Neuronal stem cell (in vitro differentiated cells): ENCODE results near the gene TNIP1.

Experiments used
- DNase-seq: peaks from one replicate; pipeline ENCODE4 v3.0.0-alpha.2; 2013; ENCODE audit warnings: low spot score
- H2AFZ ChIP-seq: one replicate; pipeline ENCODE4 v1.6.1; 2013; ENCODE audit warnings: mild to moderate bottlenecking, low read length, inconsistent platforms
- H2AK5ac ChIP-seq: 2 replicates; pipeline ENCODE4 v1.6.1; 2013; ENCODE audit warnings: low read depth, mild to moderate bottlenecking, inconsistent platforms, low read length, moderate library complexity, mixed read lengths
- H2BK120ac ChIP-seq: 2 replicates; pipeline ENCODE4 v1.6.1; 2013; ENCODE audit warnings: low read depth, mild to moderate bottlenecking, inconsistent platforms, low read length, moderate library complexity, mixed read lengths
- H2BK12ac ChIP-seq: one replicate; pipeline ENCODE4 v1.6.1; 2013; ENCODE audit warnings: low read length, inconsistent platforms
- H2BK15ac ChIP-seq: 2 replicates; pipeline ENCODE4 v1.6.1; 2013; ENCODE audit warnings: mild to moderate bottlenecking, low read length, inconsistent platforms, mixed read lengths
- H2BK5ac ChIP-seq: one replicate; pipeline ENCODE4 v1.6.1; 2013; ENCODE audit warnings: inconsistent platforms, mild to moderate bottlenecking, low read length, moderate library complexity
- H3K14ac ChIP-seq: one replicate; pipeline ENCODE4 v1.6.1; 2013; ENCODE audit warnings: low read length, inconsistent platforms
- H3K18ac ChIP-seq: 2 replicates; pipeline ENCODE4 v1.6.1; 2013; ENCODE audit warnings: low read length, inconsistent platforms
- H3K23ac ChIP-seq: 2 replicates; pipeline ENCODE4 v1.6.1; 2013; ENCODE audit warnings: low read depth, mild to moderate bottlenecking, mixed read lengths, low read length, inconsistent platforms; ENCODE audit not compliant: poor library complexity
- H3K27ac ChIP-seq: replicated peaks from 3 replicates; pipeline ENCODE4 v1.5.1; 2013; ENCODE audit warnings: low read length, inconsistent platforms
- H3K27me3 ChIP-seq, 3 experiments: 2 replicates each; pipeline ENCODE4 v1.6.1; 2013; ENCODE audit warnings: low read length in 3 of 3, mild to moderate bottlenecking in 2 of 3, inconsistent platforms in 1 of 3, low read depth in 1 of 3, mixed read lengths in 1 of 3, moderate library complexity in 1 of 3; ENCODE audit not compliant: control insufficient read depth in 3 of 3, insufficient read depth in 3 of 3
- H3K36me3 ChIP-seq, 2 donors: replicated peaks in 1 of 2; 2 replicates each; pipeline ENCODE4 v1.6.1; 2013; ENCODE audit warnings: low read length in 2 of 2; ENCODE audit not compliant: control insufficient read depth in 2 of 2, insufficient read depth in 2 of 2
- H3K4ac ChIP-seq: 2 replicates; pipeline ENCODE4 v1.6.1; 2013; ENCODE audit warnings: inconsistent platforms, mild to moderate bottlenecking, low read length, moderate library complexity
- H3K4me1 ChIP-seq, 2 donors: 1 replicate in 1 of 2; 2 replicates in 1 of 2; pipeline ENCODE4 v1.6.1; 2013; ENCODE audit warnings: low read length in 2 of 2, low read depth in 1 of 2; ENCODE audit not compliant: control insufficient read depth in 2 of 2, insufficient read depth in 1 of 2
- H3K4me2 ChIP-seq: one replicate; pipeline ENCODE4 v1.6.1; 2013; ENCODE audit warnings: mild to moderate bottlenecking, low read length, inconsistent platforms; ENCODE audit not compliant: insufficient read depth, poor library complexity, severe bottlenecking
- H3K4me3 ChIP-seq, 2 donors: 2 replicates each; pipeline ENCODE4 v1.5.1; 2013; ENCODE audit warnings: low read length in 2 of 2, mild to moderate bottlenecking in 2 of 2, inconsistent platforms in 1 of 2, moderate library complexity in 1 of 2
- H3K79me1 ChIP-seq: one replicate; pipeline ENCODE4 v1.6.1; 2013; ENCODE audit warnings: low read depth, mild to moderate bottlenecking, inconsistent platforms, low read length, moderate library complexity
- H3K9ac ChIP-seq: one replicate; pipeline ENCODE4 v1.6.1; 2013; ENCODE audit warnings: mild to moderate bottlenecking, low read depth, low read length, inconsistent platforms; ENCODE audit not compliant: poor library complexity
- H3K9me3 ChIP-seq, 2 donors: replicated peaks in 1 of 2; 2 replicates each; pipeline versions ENCODE3 to v1.6.1; 2013; ENCODE audit warnings: low read length in 2 of 2, mild to moderate bottlenecking in 2 of 2, inconsistent platforms in 1 of 2, low read depth in 1 of 2, mixed read lengths in 1 of 2, moderate library complexity in 1 of 2; ENCODE audit not compliant: control insufficient read depth in 2 of 2, insufficient read depth in 1 of 2
- H4K8ac ChIP-seq: one replicate; pipeline ENCODE4 v1.6.1; 2013; ENCODE audit warnings: low read depth, mild to moderate bottlenecking, inconsistent platforms, low read length, moderate library complexity
- H4K91ac ChIP-seq: one replicate; pipeline ENCODE4 v1.6.1; 2013; ENCODE audit warnings: low read length, low read depth, mild to moderate bottlenecking, inconsistent platforms; ENCODE audit not compliant: poor library complexity
- WGBS, 2 donors: extraction: QIAGEN DNeasy Blood & Tissue Kit; methylation state at CpG; one replicate each; pipeline ENCODE4 v1.1.7; 2013; ENCODE audit warnings: missing lambda C conversion rate in 2 of 2, mixed read lengths in 1 of 2; ENCODE audit not compliant: insufficient read length in 2 of 2, insufficient replicate concordance in 1 of 2; ENCODE audit errors: extremely low coverage in 2 of 2; 5-methylcytosine and 5-hydroxymethylcytosine counted together

The TNIP1 gene

GRCh38 chr5:151126199-151126645 lies 45.4 kb upstream of the TNIP1 start:
- H3K14ac ChIP-seq = peak overlapping the region; percentile 26
- H3K9me3 ChIP-seq = no peaks in the 10 kb centered on the region
- peaks cover 28 to 95% of the 10 kb centered on the region in 2 donors for H3K36me3 ChIP-seq
- WGBS, 2 donors = no CpG with 5 or more reads among the region's 9 CpGs
- H3K4me2 ChIP-seq = no peak overlapping the region
- H3K4me1 ChIP-seq = peaks cover 4 to 10% of the 10 kb centered on the region in 2 donors
- H3K27me3 ChIP-seq = no peaks in the 10 kb centered on the region
- no peak overlapping the region for H2BK5ac ChIP-seq
- no peak overlapping the region for H3K23ac ChIP-seq
- no peak overlapping the region for H2BK120ac ChIP-seq
- H3K4me3 ChIP-seq = peak overlapping the region in 1 of 2 donors; percentile 26
- no peak overlapping the region for H2BK12ac ChIP-seq
- no peak overlapping the region for H4K91ac ChIP-seq
- no peak overlapping the region for H2BK15ac ChIP-seq
- H4K8ac ChIP-seq = no peak overlapping the region
- no peaks in the 10 kb centered on the region for H3K79me1 ChIP-seq
- no peak overlapping the region for H2AFZ ChIP-seq
- H3K9ac ChIP-seq = no peak overlapping the region
- peak; percentile 78 for DNase-seq
- H3K27ac ChIP-seq = no peak overlapping the region
- H3K4ac ChIP-seq = no peak overlapping the region
- no peak overlapping the region for H3K18ac ChIP-seq
- no peak overlapping the region for H2AK5ac ChIP-seq

- H3K4me3 ChIP-seq = no peak overlapping the region
- H3K79me1 ChIP-seq = no peaks in the 10 kb centered on the region
- no peak overlapping the region for H2BK15ac ChIP-seq
- peaks cover 4 to 10% of the 10 kb centered on the region in 2 donors for H3K4me1 ChIP-seq
- H4K8ac ChIP-seq = no peak overlapping the region
- H3K36me3 ChIP-seq = peaks cover 21 to 95% of the 10 kb centered on the region in 2 donors
- no CpG with 5 or more reads among the region's 7 CpGs for WGBS, 2 donors
- no peak overlapping the region for H3K14ac ChIP-seq
- no peaks in the 10 kb centered on the region for H3K27me3 ChIP-seq
- no peak overlapping the region for H3K23ac ChIP-seq
- no peak overlapping the region for H2BK120ac ChIP-seq
- H3K4ac ChIP-seq = no peak overlapping the region
- H2BK12ac ChIP-seq = no peak overlapping the region
- H4K91ac ChIP-seq = no peak overlapping the region
- H3K18ac ChIP-seq = no peak overlapping the region
- H2AFZ ChIP-seq = no peak overlapping the region
- no peak overlapping the region for H3K4me2 ChIP-seq
- no peak overlapping the region for H2AK5ac ChIP-seq
- H3K9ac ChIP-seq = no peak overlapping the region
- H2BK5ac ChIP-seq = no peak overlapping the region
- H3K27ac ChIP-seq = no peak overlapping the region
- DNase-seq = no peak
- H3K9me3 ChIP-seq = no peaks in the 10 kb centered on the region
Observed at GRCh38 chr5:151125421-151125820, 44.6 kb upstream of the TNIP1 start.

GRCh38 chr5:151123897-151124751 lies 43.3 kb upstream of the TNIP1 start:
- Histone ChIP-seq H2BK12ac (no peak overlapping the region), H4K91ac (no peak overlapping the region), H3K14ac (no peak overlapping the region), H3K4ac (no peak overlapping the region), H3K18ac (peak overlapping the region; percentile 29), H3K9ac (no peak overlapping the region), H3K23ac (no peak overlapping the region), H3K4me1 (peaks cover 4 to 10% of the 10 kb centered on the region in 2 donors), H3K4me2 (no peak overlapping the region), H3K27me3 (no peaks in the 10 kb centered on the region), H2AFZ (no peak overlapping the region), H2BK5ac (no peak overlapping the region), H3K79me1 (no peaks in the 10 kb centered on the region), H3K27ac (no peak overlapping the region), H3K9me3 (no peaks in the 10 kb centered on the region), H4K8ac (no peak overlapping the region), H3K4me3 (no peak overlapping the region), H3K36me3 (peaks cover 20 to 95% of the 10 kb centered on the region in 2 donors), H2AK5ac (no peak overlapping the region), H2BK15ac (no peak overlapping the region), H2BK120ac (no peak overlapping the region)
- no peak for DNase-seq
- WGBS, 2 donors = no CpG with 5 or more reads among the region's 17 CpGs

- Histone ChIP-seq H3K79me1 (no peaks in the 10 kb centered on the region), H3K9ac (no peak overlapping the region), H3K4me1 (peaks cover 4 to 10% of the 10 kb centered on the region in 2 donors), H3K9me3 (no peaks in the 10 kb centered on the region), H3K18ac (no peak overlapping the region), H3K27me3 (no peaks in the 10 kb centered on the region), H3K36me3 (peaks cover 19 to 89% of the 10 kb centered on the region in 2 donors), H3K14ac (peak overlapping the region; percentile 23), H3K4me3 (no peak overlapping the region), H2AFZ (no peak overlapping the region), H3K23ac (peak overlapping the region; percentile 74), H2BK5ac (no peak overlapping the region), H2BK12ac (no peak overlapping the region), H2AK5ac (no peak overlapping the region), H3K4me2 (no peak overlapping the region), H4K8ac (no peak overlapping the region), H3K27ac (no peak overlapping the region), H4K91ac (no peak overlapping the region), H2BK120ac (peak overlapping the region; percentile 50), H2BK15ac (no peak overlapping the region), H3K4ac (no peak overlapping the region)
- DNase-seq = no peak
- WGBS, 2 donors = no CpG with 5 or more reads among the region's 14 CpGs
Observed at GRCh38 chr5:151122828-151123227, 42.0 kb upstream of the TNIP1 start.
